B cell (primary cell): Measurements from ENCODE around the gene WDR36. TPM values are rescaled to one million over a fixed set of nuclear protein-coding genes. Genes with fewer than 3 reads are reported as not detected.

Experiments used
- ATAC-seq: fragments of 200-7000 bp; cut with Tn5 transposase; one replicate; pipeline ENCODE4 v1.10.0; 2021; ENCODE audit warnings: low read depth, mild to moderate bottlenecking, moderate number of reproducible peaks, moderate library complexity
- CTCF ChIA-PET: fragments of 350-600 bp; sonication (Branson Sonifier 250); formaldehyde crosslinking; loops from one replicate; lab custom pipeline; 2021; ENCODE audit warnings: antibody characterized with exemption, inconsistent platforms; lab: Charles Lee
- POLR2A ChIA-PET: fragments of 350-600 bp; sonication (Branson Sonifier 250); formaldehyde crosslinking; loops from one replicate; lab custom pipeline; 2021; ENCODE audit warnings: antibody characterized with exemption; lab: Charles Lee
- DNase-seq: peaks from one replicate; pipeline ENCODE4 v3.0.0; 2013
- H2AFZ ChIP-seq: 2 replicates; pipeline ENCODE4 v1.6.1; 2012; ENCODE audit warnings: mild to moderate bottlenecking, low read depth, low read length; ENCODE audit not compliant: insufficient read depth, poor library complexity, severe bottlenecking
- H3K27ac ChIP-seq, 2 donors: 1 replicate in 1 of 2; 2 replicates in 1 of 2; pipeline ENCODE4 v1.5.1; 2012 to 2013; ENCODE audit warnings: low read length in 2 of 2, mild to moderate bottlenecking in 2 of 2, moderate library complexity in 1 of 2
- H3K27me3 ChIP-seq, 4 experiments: fragments of 200-600 bp in 1 of 4; sonication (generic) in 1 of 4; replicated peaks in 1 of 4; 1 replicate in 2 of 4; 2 replicates in 2 of 4; pipeline versions ENCODE4 v1.6.1 to v1.7.0; 2013 to 2016; ENCODE audit warnings: low read length in 3 of 4, mild to moderate bottlenecking in 2 of 4, mixed read lengths in 1 of 4, moderate library complexity in 1 of 4; ENCODE audit not compliant: insufficient read depth in 4 of 4, control insufficient read depth in 3 of 4; ENCODE audit errors: control extremely low read depth in 1 of 4
- H3K36me3 ChIP-seq, 2 experiments: replicated peaks in 1 of 2; 1 replicate in 1 of 2; 2 replicates in 1 of 2; pipeline versions ENCODE4 v1.6.1 to v1.7.1; 2013; ENCODE audit warnings: low read length in 1 of 2; ENCODE audit not compliant: insufficient read depth in 2 of 2, control insufficient read depth in 1 of 2; ENCODE audit errors: control extremely low read depth in 1 of 2, extremely low read depth in 1 of 2
- H3K4me1 ChIP-seq, 2 donors: fragments of 200-600 bp in 1 of 2; sonication (generic) in 1 of 2; 1 replicate in 1 of 2; 2 replicates in 1 of 2; pipeline versions ENCODE4 v1.5.1 to v1.6.1; 2013 to 2017; ENCODE audit warnings: low read length in 2 of 2; ENCODE audit not compliant: control insufficient read depth in 2 of 2, insufficient read depth in 2 of 2
- H3K4me2 ChIP-seq: replicated peaks from 2 replicates; pipeline ENCODE3; 2012; ENCODE audit warnings: mild to moderate bottlenecking, low read depth, low read length; ENCODE audit not compliant: poor library complexity, severe bottlenecking
- H3K4me3 ChIP-seq, 5 experiments: fragments of 200-600 bp in 1 of 5; sonication (generic) in 1 of 5; 1 replicate in 3 of 5; 2 replicates in 2 of 5; pipeline versions ENCODE4 v1.5.1 to v1.7.0; 2011 to 2016; ENCODE audit warnings: low read length in 4 of 5, mild to moderate bottlenecking in 4 of 5, low read depth in 2 of 5, control low read depth in 1 of 5, moderate library complexity in 1 of 5; ENCODE audit not compliant: insufficient read depth in 1 of 5; ENCODE audit errors: control extremely low read depth in 1 of 5, extremely low read depth in 1 of 5
- H3K79me2 ChIP-seq: fragments of 200-600 bp; sonication (generic); one replicate; pipeline ENCODE4 v1.6.0; 2016; ENCODE audit warnings: low read length; ENCODE audit not compliant: control insufficient read depth, insufficient read depth
- H3K9ac ChIP-seq: fragments of 200-600 bp; sonication (generic); 2 replicates; pipeline ENCODE4 v1.6.1; 2017; ENCODE audit warnings: mild to moderate bottlenecking, low read length, moderate library complexity
- H3K9me3 ChIP-seq, 3 donors: one replicate each; pipeline versions ENCODE4 v1.6.1 to v1.7.1; 2013; ENCODE audit warnings: low read length in 2 of 3; ENCODE audit not compliant: control insufficient read depth in 2 of 3, insufficient read depth in 1 of 3; ENCODE audit errors: control extremely low read depth in 1 of 3
- H4K20me1 ChIP-seq: 2 replicates; pipeline ENCODE4 v1.6.0; 2012; ENCODE audit warnings: mild to moderate bottlenecking, low read length; ENCODE audit not compliant: insufficient read depth, control insufficient read depth, poor library complexity, severe bottlenecking
- H3K27ac Mint-ChIP-seq: one replicate; pipeline ENCODE4 v1.8.0; 2021; ENCODE audit warnings: mixed read lengths
- H3K27me3 Mint-ChIP-seq: one replicate; pipeline ENCODE4 v1.8.0; 2021; ENCODE audit warnings: mixed read lengths
- H3K4me1 Mint-ChIP-seq: one replicate; pipeline ENCODE4 v1.8.0; 2021; ENCODE audit warnings: mixed read lengths
- H3K4me3 Mint-ChIP-seq: one replicate; pipeline ENCODE4 v1.8.0; 2021; ENCODE audit warnings: mixed read lengths
- H3K9me3 Mint-ChIP-seq: one replicate; pipeline ENCODE4 v1.8.0; 2022; ENCODE audit warnings: mixed read lengths; ENCODE audit not compliant: insufficient read depth
- EZH2 ChIP-seq: IDR thresholded peaks from 2 replicates; pipeline ENCODE4 v1.6.1; 2012; ENCODE audit warnings: borderline replicate concordance, low read depth, mild to moderate bottlenecking, moderate library complexity, low read length; ENCODE audit not compliant: insufficient read depth, poor library complexity, severe bottlenecking
- WGBS: methylation state at CpG from one replicate; pipeline ENCODE4 v1.1.5; 2013; ENCODE audit warnings: missing lambda C conversion rate; ENCODE audit not compliant: insufficient coverage; 5-methylcytosine and 5-hydroxymethylcytosine counted together
- intact Hi-C: fragments of 100-400 bp; cut with micrococcal nuclease; formaldehyde crosslinking; loops from one replicate; pipeline ENCODE4 v1.10.0; 2022
- polyA plus RNA-seq: library from polyadenylated mRNA; depleted of rRNA; stranded (reverse); fragments of >200 nt; gene quantifications from 2 replicates; pipeline ENCODE4 v1.2.3, GENCODE V29; 2012
- total RNA-seq, 2 donors: library from RNA; stranded (reverse); fragments of 120-200 nt in 1 of 2; gene quantifications; 1 replicate in 1 of 2; 2 replicates in 1 of 2; pipeline versions ENCODE4 v1.2.3 to v1.2.4, GENCODE V29; 2013 to 2022
- TF ChIP-seq, protein P1 (sequence below): fragments of 200-600 bp; IDR thresholded peaks from one replicate; pipeline ENCODE4 v1.8.0; 2022; ENCODE audit warnings: antibody characterized with exemption, mild to moderate bottlenecking

WDR36 gene
- total and polyA plus RNA-seq, 2 donors (not counting 1 experiment from before 2014, with no cell fraction given), result 6.0 to 35.2 TPM

DNA sequence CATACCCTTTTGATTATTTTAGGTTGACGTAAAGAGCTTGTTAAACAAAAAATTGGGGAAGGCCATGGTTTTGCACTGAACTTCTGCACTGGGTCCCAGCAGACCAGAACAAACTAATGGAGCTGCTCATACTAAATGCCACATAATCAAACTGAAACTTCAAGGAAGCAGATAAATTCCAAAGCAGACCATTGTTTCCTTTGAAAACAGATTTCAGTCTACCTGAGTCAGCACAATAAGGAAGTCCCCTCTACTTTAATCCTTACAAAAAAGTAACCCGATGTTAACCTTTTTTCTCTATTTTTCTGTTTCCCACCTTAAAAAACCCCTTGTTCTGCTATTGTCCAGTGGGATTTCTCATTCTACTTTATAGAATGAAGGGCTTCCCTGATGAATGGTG, 39.2 kb downstream of the WDR36 start:
- H3K9me3 Mint-ChIP-seq, result no peaks in the 10 kb centered on the region
- no peak overlapping the region for H3K4me3 ChIP-seq
- H3K4me1 Mint-ChIP-seq, result no peaks in the 10 kb centered on the region
- no peaks in the 10 kb centered on the region for H3K9me3 ChIP-seq
- H3K27me3 Mint-ChIP-seq, result no peaks in the 10 kb centered on the region
- TF ChIP-seq, protein P1, sequence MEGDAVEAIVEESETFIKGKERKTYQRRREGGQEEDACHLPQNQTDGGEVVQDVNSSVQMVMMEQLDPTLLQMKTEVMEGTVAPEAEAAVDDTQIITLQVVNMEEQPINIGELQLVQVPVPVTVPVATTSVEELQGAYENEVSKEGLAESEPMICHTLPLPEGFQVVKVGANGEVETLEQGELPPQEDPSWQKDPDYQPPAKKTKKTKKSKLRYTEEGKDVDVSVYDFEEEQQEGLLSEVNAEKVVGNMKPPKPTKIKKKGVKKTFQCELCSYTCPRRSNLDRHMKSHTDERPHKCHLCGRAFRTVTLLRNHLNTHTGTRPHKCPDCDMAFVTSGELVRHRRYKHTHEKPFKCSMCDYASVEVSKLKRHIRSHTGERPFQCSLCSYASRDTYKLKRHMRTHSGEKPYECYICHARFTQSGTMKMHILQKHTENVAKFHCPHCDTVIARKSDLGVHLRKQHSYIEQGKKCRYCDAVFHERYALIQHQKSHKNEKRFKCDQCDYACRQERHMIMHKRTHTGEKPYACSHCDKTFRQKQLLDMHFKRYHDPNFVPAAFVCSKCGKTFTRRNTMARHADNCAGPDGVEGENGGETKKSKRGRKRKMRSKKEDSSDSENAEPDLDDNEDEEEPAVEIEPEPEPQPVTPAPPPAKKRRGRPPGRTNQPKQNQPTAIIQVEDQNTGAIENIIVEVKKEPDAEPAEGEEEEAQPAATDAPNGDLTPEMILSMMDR, result no peak
- TF ChIP-seq EZH2, result no peak
- no peaks in the 10 kb centered on the region for H4K20me1 ChIP-seq
- peaks cover 2 to 6% of the 10 kb centered on the region in 2 experiments for H3K36me3 ChIP-seq
- H2AFZ ChIP-seq, result no peak overlapping the region
- H3K4me3 Mint-ChIP-seq, result no peak overlapping the region
- H3K4me1 ChIP-seq, result no peaks in the 10 kb centered on the region
- no peak overlapping the region for H3K27ac ChIP-seq
- no peak overlapping the region for H3K9ac ChIP-seq
- H3K27me3 ChIP-seq, result no peaks in the 10 kb centered on the region
- POLR2A ChIA-PET, result no interaction called here
- DNase-seq, result no peak
- ATAC-seq, result no peak
- no peak overlapping the region for H3K27ac Mint-ChIP-seq
- H3K4me2 ChIP-seq, result no peak overlapping the region
- intact Hi-C loops, result no loop called here
- H3K79me2 ChIP-seq, result no peaks in the 10 kb centered on the region
- WGBS, result no CpG with 5 or more reads among the region's 2 CpGs
- CTCF ChIA-PET, result no interaction called here

DNA sequence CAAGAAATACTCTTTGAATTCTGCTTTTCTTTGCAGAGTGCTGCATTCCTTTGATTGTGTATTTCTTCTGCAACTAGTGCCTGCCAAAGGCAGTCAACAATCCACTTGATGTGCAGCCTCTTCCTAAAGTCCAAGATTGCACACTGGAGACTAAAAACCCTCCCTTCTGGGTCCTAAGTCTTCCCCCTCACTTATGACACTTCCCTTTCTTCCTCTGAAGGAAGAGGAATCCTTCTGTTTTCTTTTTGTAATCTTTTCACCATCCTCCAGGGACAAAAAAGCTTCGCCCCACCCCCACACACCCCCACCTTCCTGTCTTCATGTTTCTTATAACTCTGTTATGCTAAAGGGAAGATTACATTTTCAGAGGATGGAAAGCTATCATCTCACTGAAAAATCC, 39.9 kb downstream of the WDR36 start:
- Histone ChIP-seq H2AFZ (no peak overlapping the region), H4K20me1 (no peaks in the 10 kb centered on the region), H3K9ac (no peak overlapping the region), H3K4me2 (no peak overlapping the region), H3K79me2 (no peaks in the 10 kb centered on the region), H3K9me3 (no peaks in the 10 kb centered on the region), H3K4me1 (no peaks in the 10 kb centered on the region), H3K4me3 (no peak overlapping the region), H3K27me3 (no peaks in the 10 kb centered on the region), H3K27ac (no peak overlapping the region), H3K36me3 (peaks cover 2 to 4% of the 10 kb centered on the region in 2 experiments)
- TF ChIP-seq, protein P1, result no peak
- TF ChIP-seq EZH2, result no peak
- intact Hi-C loops, result no loop called here
- WGBS, result no CpG with 5 or more reads among the region's 1 CpG
- Mint-ChIP-seq H3K4me1 (no peaks in the 10 kb centered on the region), H3K4me3 (no peak overlapping the region), H3K27ac (no peak overlapping the region), H3K27me3 (no peaks in the 10 kb centered on the region), H3K9me3 (no peaks in the 10 kb centered on the region)
- ATAC-seq (no peak), DNase-seq (no peak)
- CTCF ChIA-PET, result no interaction called here
- POLR2A ChIA-PET, result no interaction called here
